NCI-H345 treated with DMSO at 0.1 percent for 48 hours (cell line): Measurements from ENCODE around the gene TRAPPC11.
A peak's percentile ranks its signal among the peaks of the same experiment; 100 is the strongest.
"Not testable (repeated sequence)": the region's sequence is repeated elsewhere in the genome, so short reads cannot be mapped to it uniquely, and the experiment has no call there.

Experiments
- DNase-seq: peaks from one replicate; lab custom pipeline; 2025; ENCODE audit not compliant: unreplicated experiment; lab: John Stamatoyannopoulos, UW

TRAPPC11 gene

GRCh38 chr4:183718876-183719275 is 59.8 kb downstream of the TRAPPC11 start:
- no peak for DNase-seq

DNA sequence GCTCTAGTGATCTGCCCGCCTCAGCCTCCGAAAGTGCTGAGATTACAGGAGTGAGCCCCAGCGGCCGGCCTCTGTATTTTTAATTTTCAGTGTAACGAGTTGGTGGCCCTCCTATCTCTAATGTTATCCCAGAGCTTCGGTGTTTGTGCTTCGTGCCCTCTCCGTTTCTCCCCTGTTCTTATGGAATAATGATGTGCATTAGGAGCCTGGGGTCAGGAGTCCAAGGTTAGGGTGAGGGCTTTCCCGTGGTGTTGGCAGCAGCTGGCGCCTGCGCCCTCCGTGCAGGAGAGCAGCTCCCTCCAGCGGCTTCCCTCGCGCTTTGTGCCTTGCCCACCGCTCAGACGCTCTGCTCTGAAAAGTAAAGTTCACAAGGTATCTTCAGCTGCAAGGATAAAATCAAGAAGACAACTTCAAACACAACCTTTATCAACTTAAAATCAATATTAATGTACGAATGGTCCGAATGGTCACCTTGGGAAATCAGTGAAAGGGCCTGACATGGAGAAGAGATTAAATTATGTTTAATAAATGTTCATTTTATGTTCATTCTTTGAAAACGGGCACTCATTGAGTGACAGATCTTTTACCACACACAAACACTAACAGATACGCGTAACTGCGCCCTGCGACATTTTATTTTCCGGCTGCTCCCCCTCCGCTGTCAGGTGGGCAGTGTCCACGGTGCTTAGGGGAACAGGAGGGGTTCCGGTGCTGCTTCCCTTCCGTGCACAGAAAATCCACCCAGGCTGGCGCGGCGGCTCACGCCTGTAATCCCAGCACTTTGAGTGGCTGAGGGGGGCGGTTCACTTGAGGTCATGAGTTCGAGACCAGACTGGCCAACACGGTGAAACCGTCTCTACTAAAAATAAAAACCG is 62.4 kb downstream of the TRAPPC11 start:
- DNase-seq: no peak

DNA sequence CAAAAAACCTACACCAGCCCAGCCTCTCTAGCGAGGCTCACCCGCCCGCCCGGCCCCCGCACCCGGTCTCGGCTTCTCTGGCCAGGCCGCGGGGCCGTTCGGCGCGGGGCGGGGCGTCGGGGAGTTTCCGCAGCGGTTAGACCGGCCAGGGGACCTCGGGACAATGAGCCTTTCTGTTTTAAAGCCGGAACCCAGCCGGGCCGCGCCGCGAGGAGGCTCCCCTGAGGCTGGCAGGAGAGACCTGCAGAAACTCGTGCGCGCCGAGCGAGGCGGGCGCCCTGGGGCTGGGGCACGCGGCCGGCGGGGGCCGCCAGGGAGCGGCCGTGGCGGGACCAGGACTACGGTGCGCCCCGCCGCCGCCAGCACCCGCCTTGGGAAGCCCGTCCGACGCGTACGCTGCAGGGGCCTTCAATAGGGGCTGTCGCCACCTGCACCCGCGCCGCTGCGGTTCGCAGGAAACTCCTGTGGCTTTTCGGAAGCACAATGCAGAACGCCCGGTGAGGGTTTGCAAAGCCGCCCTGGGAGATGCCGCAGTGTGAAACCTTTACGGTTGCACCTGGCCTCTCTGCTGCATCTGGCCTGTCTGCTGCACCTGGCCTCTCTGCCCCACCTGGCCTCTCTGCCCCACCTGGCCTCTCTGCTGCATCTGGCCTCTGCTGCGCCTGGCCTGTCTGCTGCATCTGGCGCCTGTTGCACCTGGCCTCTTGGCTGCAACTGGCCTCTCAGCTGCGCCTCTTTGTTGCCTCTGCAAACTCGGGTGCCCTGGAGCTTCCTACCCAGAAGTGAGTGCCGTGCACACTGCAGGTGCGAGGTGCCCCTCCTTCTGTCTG is 63.9 kb downstream of the TRAPPC11 start:
- DNase-seq: peak; percentile 83

- DNase-seq: no peak
Observed at GRCh38 chr4:183723561-183724228, 64.6 kb downstream of the TRAPPC11 start.

GRCh38 chr4:183725585-183725984 is 66.5 kb downstream of the TRAPPC11 start:
- not testable (repeated sequence) for DNase-seq

DNA sequence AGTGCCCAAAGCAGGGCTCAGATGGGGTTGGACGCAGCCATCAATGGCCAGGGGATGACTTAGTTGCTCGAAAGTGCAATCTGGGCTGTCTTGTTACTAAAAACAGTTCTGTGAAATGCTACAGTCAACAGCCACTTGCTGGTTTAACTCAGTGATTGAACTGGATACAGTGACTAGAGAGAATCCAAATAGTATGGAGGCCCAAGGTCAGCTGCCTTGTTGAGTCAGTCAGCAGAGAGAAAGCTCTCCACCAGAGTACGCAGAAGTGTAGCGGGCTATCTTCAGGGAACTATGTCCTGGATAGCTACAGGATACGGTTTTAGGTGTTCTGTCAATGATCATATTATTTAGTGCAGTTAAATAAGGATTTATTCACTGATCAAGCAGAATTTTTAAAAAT is 68.4 kb downstream of the TRAPPC11 start:
- DNase-seq: no peak

DNA sequence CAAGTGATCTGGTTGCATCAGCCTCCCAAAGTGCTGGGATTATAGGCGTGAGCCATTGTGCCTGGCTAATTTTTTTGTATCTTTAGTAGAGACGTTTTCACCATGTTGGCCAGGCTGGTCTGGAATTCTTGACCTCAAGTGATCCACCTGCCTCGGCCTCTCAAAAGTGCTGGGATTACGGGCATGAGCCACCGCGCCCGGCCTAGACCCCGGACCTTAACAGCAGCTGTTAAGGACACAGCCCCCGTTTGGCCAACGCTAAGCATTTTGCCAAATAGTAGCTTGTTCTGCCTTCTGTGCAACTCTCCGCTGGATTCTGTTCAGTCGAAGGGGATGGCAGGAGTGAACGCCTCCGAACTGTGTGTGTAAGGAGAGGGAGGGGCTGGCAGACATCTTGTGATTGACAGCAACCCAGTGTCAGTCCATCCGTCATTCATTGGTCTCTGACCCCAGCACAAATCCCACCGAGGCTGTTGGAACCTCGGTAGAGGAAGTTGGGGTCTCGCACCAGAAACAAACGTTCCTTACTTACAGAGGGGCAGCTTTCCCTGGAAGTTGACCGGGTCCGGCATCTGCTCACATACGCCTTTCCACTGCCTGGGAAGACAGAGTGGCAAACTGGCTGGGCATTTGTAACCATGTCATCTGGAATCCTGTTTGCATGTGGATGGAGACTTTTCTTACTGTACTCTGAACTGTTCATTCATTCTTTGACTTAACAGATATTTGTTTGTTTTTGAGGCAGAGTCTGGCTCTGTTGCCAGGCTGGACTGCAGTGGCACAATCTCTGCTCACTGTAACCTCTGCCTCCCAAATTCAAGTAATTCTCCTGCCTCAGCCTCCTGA is 69.4 kb downstream of the TRAPPC11 start:
- DNase-seq: no peak

DNA sequence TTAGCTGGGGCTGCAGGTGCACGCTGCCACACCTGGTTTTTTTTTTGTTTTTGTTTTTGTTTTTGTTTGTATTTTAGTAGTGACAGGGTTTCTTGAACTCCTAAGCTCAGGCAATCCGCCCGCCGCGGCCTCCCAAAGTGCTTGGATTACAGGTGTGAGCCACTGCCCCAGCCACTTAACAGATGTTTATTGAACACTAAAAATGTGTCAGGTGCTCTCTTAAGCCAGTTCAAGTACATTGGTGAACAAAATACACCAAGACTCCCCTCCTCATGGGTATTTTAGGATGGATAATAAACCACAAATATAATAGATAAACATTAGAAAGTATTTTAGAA is 69.9 kb downstream of the TRAPPC11 start:
- DNase-seq: peak; percentile 3

- no peak for DNase-seq
Observed at GRCh38 chr4:183729430-183730328, 70.6 kb downstream of the TRAPPC11 start.

DNA sequence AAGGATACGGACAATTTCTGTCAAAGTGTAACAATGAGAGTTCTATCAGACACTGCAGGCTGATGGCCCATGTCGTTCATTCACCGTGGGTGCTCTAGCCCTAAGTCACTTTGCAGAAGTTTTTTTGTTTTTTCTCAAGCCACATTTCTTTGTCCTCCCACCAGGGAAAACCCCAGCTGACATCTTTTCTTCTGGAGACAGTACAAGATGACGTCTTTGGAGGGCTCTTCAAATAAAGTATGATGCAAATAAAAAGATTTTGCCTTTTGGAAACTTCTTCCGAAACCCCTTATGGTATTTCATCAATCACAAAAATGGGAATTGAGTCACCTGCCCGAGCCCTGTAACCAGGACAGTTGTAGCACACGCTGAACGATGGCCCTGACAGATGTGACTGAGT is 73.2 kb downstream of the TRAPPC11 start:
- no peak for DNase-seq

GRCh38 chr4:183733181-183733580 is 74.1 kb downstream of the TRAPPC11 start:
- no peak for DNase-seq

DNA sequence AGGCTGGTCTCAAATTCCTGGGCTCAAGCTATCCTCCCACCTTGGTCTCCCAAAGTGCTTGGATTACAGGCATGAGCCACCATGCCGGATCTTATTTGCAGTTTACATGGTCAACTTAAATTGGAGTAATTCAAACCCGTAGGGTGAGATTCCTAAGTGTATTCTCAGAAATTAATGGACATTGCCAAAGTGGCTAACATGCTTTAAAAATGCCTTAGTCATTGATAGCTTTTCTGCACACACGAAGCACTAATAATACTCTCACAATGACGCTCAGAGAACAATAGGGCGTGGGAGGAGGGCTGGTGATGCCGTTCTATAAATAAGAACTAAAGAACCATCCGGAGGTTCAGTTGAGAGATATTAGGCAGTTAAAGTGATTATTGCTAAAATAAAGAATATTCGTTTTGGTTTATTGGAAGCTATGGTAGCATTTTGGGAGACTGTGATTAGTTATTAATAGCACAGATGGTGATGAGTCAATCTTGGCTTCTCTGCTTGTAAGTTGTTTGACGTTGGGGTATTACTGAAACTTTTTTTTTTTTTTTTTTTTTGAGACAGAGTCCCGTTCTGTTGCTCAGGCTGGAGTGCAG is 79.1 kb downstream of the TRAPPC11 start:
- no peak for DNase-seq

DNA sequence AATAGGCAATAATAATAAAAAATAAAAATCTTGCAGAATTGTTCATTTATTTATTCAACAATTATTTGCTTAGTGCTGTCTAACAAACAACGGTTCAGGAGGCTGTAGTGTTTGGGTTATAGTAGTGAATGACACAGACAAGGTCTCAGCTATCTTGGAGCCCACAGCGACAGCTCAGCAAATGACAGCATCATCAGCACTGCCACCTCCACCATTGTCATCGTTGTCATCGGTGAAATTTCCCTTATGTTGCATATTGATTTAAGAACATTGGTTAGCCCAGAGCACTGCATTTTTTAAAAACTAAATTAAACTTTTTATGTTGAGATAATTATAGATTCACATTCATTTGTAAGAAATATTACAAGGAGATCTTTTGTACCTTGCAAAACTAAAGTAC is 79.9 kb downstream of the TRAPPC11 start:
- no peak for DNase-seq

GRCh38 chr4:183746305-183747229 is 87.5 kb downstream of the TRAPPC11 start:
- DNase-seq: no peak

- DNase-seq: no peak
Observed at GRCh38 chr4:183747380-183747779, 88.3 kb downstream of the TRAPPC11 start.

GRCh38 chr4:183747931-183748670 is 89.0 kb downstream of the TRAPPC11 start:
- DNase-seq: no peak

GRCh38 chr4:183751106-183751505 is 92.0 kb downstream of the TRAPPC11 start:
- DNase-seq: no peak

DNA sequence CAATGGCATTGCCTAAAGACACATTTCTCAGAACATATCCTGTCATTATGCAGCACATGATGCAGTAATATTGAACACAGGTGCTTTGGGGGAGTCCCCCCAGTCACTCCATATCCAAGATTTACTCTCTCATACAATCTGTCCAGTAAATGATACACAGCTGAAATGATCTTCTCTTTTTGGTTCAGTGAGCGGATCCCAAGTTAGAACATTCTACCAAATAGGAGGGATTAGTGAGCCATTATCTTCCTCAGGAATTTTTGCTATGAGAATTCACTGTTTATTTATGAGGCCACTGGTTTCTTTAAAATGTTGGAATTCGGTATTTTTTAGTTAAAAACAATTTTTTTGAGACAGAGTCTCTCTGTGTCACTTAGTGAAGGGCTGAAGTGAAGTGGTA is 96.5 kb downstream of the TRAPPC11 start:
- DNase-seq: no peak
